Breast epithelium (tissue), 4 donors: Measurements from ENCODE around the gene CTNNBL1. TPM values are rescaled to one million over a fixed set of nuclear protein-coding genes. Genes with fewer than 3 reads are reported as not detected.

Source experiments
- DNase-seq, 2 donors: peaks; one replicate each; pipeline ENCODE4 v3.0.0-alpha.2; 2019; ENCODE audit warnings: low spot score in 2 of 2
- H3K27ac ChIP-seq, 2 donors: fragments of 200-600 bp; sonication (generic) in 1 of 2; one replicate each; pipeline ENCODE4 v1.5.1; 2016 to 2019; ENCODE audit warnings: mild to moderate bottlenecking in 1 of 2
- H3K27me3 ChIP-seq, 2 donors: fragments of 200-600 bp; sonication (generic) in 1 of 2; one replicate each; pipeline versions ENCODE4 v1.5.1 to v1.6.0; 2017 to 2019; ENCODE audit warnings: control low read depth in 1 of 2, mild to moderate bottlenecking in 1 of 2
- H3K36me3 ChIP-seq: fragments of 200-600 bp; one replicate; pipeline ENCODE4 v1.5.1; 2019
- H3K4me1 ChIP-seq, 2 donors: fragments of 200-600 bp; sonication (generic); one replicate each; pipeline ENCODE4 v1.5.1; 2016 to 2019; ENCODE audit warnings: control low read depth in 1 of 2
- H3K4me3 ChIP-seq, 3 donors: fragments of 200-600 bp; sonication (generic); 1 replicate in 2 of 3; 2 replicates in 1 of 3; pipeline ENCODE4 v1.5.1; 2016 to 2019; ENCODE audit warnings: mild to moderate bottlenecking in 3 of 3, moderate library complexity in 2 of 3
- H3K9me3 ChIP-seq, 2 donors: fragments of 200-600 bp; sonication (generic) in 1 of 2; one replicate each; pipeline ENCODE4 v1.5.1; 2016 to 2019; ENCODE audit warnings: control low read depth in 1 of 2
- CTCF ChIP-seq, 3 donors: fragments of 450-650 bp; IDR thresholded peaks; one replicate each; pipeline ENCODE4 v1.5.1; 2016 to 2017; ENCODE audit warnings: antibody characterized with exemption in 3 of 3, mild to moderate bottlenecking in 3 of 3, moderate library complexity in 3 of 3
- POLR2A ChIP-seq: fragments of 450-650 bp; IDR thresholded peaks from one replicate; pipeline ENCODE4 v1.6.1; 2016; ENCODE audit warnings: antibody characterized with exemption, mild to moderate bottlenecking, moderate library complexity
- POLR2AphosphoS5 ChIP-seq, 3 donors: sonication (generic); formaldehyde crosslinking; IDR thresholded peaks; one replicate each; pipeline ENCODE4 v1.6.1; 2017; ENCODE audit warnings: antibody characterized with exemption in 3 of 3
- intact Hi-C: fragments of 100-400 bp; cut with DNase I; formaldehyde crosslinking; loops from one replicate; pipeline ENCODE4 v1.15.1; 2023; ENCODE audit warnings: low total_unique reads
- total RNA-seq, 3 donors: library from RNA; depleted of rRNA; stranded (reverse); fragments of >200 nt; gene quantifications; one replicate each; pipeline ENCODE4 v1.1.0, GENCODE V29; 2016

The CTNNBL1 gene
- total RNA-seq, 3 donors from 2014 or later: 32.2 to 37.0 (median 32.4) TPM

GRCh38 chr20:37875460-37876175 is 181.8 kb downstream of the CTNNBL1 start:
- no peak overlapping the region for H3K4me3 ChIP-seq
- DNase-seq: no peak
- H3K36me3 ChIP-seq: no peaks in the 10 kb centered on the region
- H3K27me3 ChIP-seq: no peaks in the 10 kb centered on the region
- no peaks in the 10 kb centered on the region for H3K4me1 ChIP-seq
- TF ChIP-seq POLR2AphosphoS5 (IDR thresholded peaks at IDR 0.05) (no peak), POLR2A (no peak), CTCF (IDR thresholded peaks at IDR 0.05) (no peak)
- intact Hi-C loops: no loop called here
- H3K27ac ChIP-seq: no peak overlapping the region
- H3K9me3 ChIP-seq: no peaks in the 10 kb centered on the region

GRCh38 chr20:37876863-37877262 is 183.0 kb downstream of the CTNNBL1 start:
- Histone ChIP-seq H3K4me1 (no peaks in the 10 kb centered on the region), H3K4me3 (no peak overlapping the region), H3K9me3 (no peaks in the 10 kb centered on the region), H3K36me3 (no peaks in the 10 kb centered on the region), H3K27me3 (no peaks in the 10 kb centered on the region), H3K27ac (no peak overlapping the region)
- DNase-seq: no peak
- TF ChIP-seq POLR2A (no peak), CTCF (IDR thresholded peaks at IDR 0.05) (no peak)
- intact Hi-C loops: no loop called here

GRCh38 chr20:37877832-37878772 is 184.3 kb downstream of the CTNNBL1 start:
- TF ChIP-seq CTCF (IDR thresholded peaks at IDR 0.05) (no peak), POLR2A (no peak), POLR2AphosphoS5 (IDR thresholded peaks at IDR 0.05) (no peak)
- DNase-seq: no peak
- Histone ChIP-seq H3K27ac (no peak overlapping the region), H3K36me3 (no peaks in the 10 kb centered on the region), H3K4me3 (no peak overlapping the region), H3K9me3 (no peaks in the 10 kb centered on the region), H3K4me1 (no peaks in the 10 kb centered on the region), H3K27me3 (no peaks in the 10 kb centered on the region)
- intact Hi-C loops: no loop called here

- DNase-seq: no peak
- Histone ChIP-seq H3K27ac (no peak overlapping the region), H3K9me3 (no peaks in the 10 kb centered on the region), H3K27me3 (no peaks in the 10 kb centered on the region), H3K36me3 (no peaks in the 10 kb centered on the region), H3K4me3 (no peak overlapping the region), H3K4me1 (no peaks in the 10 kb centered on the region)
- intact Hi-C loops: no loop called here
- TF ChIP-seq POLR2A (no peak), CTCF (IDR thresholded peaks at IDR 0.05) (no peak), POLR2AphosphoS5 (IDR thresholded peaks at IDR 0.05) (no peak)
Measured at GRCh38 chr20:37878835-37879599, 185.2 kb downstream of the CTNNBL1 start.
